Measurements from ENCODE around the gene RAB11B. TPM values are rescaled to one million over a fixed set of nuclear protein-coding genes. Genes with fewer than 3 reads are reported as not detected.

The RAB11B gene
- total and polyA plus RNA-seq, 2 of the 13 experiments (the other 11 are each of a cell fraction or from before 2014, with no cell fraction given) = 6.0 to 28.4 TPM

DNA sequence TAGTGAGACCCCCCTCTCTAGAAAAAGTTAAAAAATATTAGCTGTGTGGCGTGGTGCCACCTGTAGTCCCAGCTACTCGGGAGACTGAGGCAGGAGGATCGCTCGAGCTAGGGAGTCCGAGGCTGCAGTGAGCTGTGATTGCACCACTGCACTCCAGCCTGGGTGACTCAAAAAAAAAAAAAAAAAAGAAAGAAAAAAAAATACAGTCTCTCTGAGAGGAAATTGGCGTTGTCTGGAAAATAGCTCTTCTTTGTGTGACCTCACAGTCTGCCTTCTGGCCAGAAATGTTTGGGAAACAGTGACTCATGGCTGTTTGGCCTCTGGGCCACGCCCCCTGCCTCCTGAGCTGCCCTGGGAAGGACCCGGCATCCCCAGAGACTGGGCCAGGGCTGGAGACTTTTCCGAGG is 33.7 kb downstream of the RAB11B start (continued):
- TF ChIP-seq KDM1A (CRISPR knock-in tag; IDR thresholded peaks at IDR 0.05) (no peak), ZNF562 (CRISPR knock-in tag; IDR thresholded peaks at IDR 0.05; ENCODE audit: borderline replicate concordance) (no peak), SIN3B (IDR thresholded peaks at IDR 0.05; ENCODE audit: low read length) (no peak), IKZF5 (CRISPR knock-in tag; IDR thresholded peaks at IDR 0.05) (no peak; the same call in 1 of the 2 replicates), KDM3A (CRISPR knock-in tag; IDR thresholded peaks at IDR 0.05; ENCODE audit: low read depth) (0 out of 2 replicates have a peak, but pooled peaks have one; percentile 56), MTA1 (CRISPR knock-in tag; IDR thresholded peaks at IDR 0.05; ENCODE audit: borderline replicate concordance) (no peak), ZZZ3 (CRISPR knock-in tag; IDR thresholded peaks at IDR 0.05; ENCODE audit: borderline replicate concordance) (no peak), MTF2 (CRISPR knock-in tag; IDR thresholded peaks at IDR 0.05; ENCODE audit: borderline replicate concordance) (no peak), MAFF (IDR thresholded peaks at IDR 0.05; ENCODE audit: low read depth, low read length) (no peak), GTF3A (CRISPR knock-in tag; conservative IDR thresholded peaks at IDR 0.05) (no peak), ZNF597 (CRISPR knock-in tag; IDR thresholded peaks at IDR 0.05) (no peak), ATF6 (CRISPR knock-in tag; conservative IDR thresholded peaks at IDR 0.05) (no peak), ZNF34 (CRISPR knock-in tag; IDR thresholded peaks at IDR 0.05; ENCODE audit: borderline replicate concordance) (no peak)
- TF ChIP-seq, protein P1, sequence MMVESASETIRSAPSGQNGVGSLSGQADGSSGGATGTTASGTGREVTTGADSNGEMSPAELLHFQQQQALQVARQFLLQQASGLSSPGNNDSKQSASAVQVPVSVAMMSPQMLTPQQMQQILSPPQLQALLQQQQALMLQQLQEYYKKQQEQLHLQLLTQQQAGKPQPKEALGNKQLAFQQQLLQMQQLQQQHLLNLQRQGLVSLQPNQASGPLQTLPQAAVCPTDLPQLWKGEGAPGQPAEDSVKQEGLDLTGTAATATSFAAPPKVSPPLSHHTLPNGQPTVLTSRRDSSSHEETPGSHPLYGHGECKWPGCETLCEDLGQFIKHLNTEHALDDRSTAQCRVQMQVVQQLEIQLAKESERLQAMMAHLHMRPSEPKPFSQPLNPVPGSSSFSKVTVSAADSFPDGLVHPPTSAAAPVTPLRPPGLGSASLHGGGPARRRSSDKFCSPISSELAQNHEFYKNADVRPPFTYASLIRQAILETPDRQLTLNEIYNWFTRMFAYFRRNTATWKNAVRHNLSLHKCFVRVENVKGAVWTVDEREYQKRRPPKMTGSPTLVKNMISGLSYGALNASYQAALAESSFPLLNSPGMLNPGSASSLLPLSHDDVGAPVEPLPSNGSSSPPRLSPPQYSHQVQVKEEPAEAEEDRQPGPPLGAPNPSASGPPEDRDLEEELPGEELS (CRISPR knock-in tag; IDR thresholded peaks at IDR 0.05) = peak; percentile 35; the same call in 1 of the 2 replicates
- TF ChIP-seq, protein P2, sequence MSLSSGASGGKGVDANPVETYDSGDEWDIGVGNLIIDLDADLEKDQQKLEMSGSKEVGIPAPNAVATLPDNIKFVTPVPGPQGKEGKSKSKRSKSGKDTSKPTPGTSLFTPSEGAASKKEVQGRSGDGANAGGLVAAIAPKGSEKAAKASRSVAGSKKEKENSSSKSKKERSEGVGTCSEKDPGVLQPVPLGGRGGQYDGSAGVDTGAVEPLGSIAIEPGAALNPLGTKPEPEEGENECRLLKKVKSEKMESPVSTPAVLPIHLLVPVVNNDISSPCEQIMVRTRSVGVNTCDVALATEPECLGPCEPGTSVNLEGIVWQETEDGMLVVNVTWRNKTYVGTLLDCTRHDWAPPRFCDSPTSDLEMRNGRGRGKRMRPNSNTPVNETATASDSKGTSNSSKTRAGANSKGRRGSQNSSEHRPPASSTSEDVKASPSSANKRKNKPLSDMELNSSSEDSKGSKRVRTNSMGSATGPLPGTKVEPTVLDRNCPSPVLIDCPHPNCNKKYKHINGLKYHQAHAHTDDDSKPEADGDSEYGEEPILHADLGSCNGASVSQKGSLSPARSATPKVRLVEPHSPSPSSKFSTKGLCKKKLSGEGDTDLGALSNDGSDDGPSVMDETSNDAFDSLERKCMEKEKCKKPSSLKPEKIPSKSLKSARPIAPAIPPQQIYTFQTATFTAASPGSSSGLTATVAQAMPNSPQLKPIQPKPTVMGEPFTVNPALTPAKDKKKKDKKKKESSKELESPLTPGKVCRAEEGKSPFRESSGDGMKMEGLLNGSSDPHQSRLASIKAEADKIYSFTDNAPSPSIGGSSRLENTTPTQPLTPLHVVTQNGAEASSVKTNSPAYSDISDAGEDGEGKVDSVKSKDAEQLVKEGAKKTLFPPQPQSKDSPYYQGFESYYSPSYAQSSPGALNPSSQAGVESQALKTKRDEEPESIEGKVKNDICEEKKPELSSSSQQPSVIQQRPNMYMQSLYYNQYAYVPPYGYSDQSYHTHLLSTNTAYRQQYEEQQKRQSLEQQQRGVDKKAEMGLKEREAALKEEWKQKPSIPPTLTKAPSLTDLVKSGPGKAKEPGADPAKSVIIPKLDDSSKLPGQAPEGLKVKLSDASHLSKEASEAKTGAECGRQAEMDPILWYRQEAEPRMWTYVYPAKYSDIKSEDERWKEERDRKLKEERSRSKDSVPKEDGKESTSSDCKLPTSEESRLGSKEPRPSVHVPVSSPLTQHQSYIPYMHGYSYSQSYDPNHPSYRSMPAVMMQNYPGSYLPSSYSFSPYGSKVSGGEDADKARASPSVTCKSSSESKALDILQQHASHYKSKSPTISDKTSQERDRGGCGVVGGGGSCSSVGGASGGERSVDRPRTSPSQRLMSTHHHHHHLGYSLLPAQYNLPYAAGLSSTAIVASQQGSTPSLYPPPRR (CRISPR knock-in tag; IDR thresholded peaks at IDR 0.05; ENCODE audit: borderline replicate concordance) = no peak
- TF ChIP-seq, protein P3, sequence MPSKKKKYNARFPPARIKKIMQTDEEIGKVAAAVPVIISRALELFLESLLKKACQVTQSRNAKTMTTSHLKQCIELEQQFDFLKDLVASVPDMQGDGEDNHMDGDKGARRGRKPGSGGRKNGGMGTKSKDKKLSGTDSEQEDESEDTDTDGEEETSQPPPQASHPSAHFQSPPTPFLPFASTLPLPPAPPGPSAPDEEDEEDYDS (CRISPR knock-in tag; IDR thresholded peaks at IDR 0.05) = 0 out of 2 replicates have a peak, but pooled peaks have one; percentile 46
